MM.1S (cell line): Measurements from ENCODE around the gene AUTS2.

Experiments
- CTCF ChIP-seq: fragments of 300-600 bp; sonication (generic); IDR thresholded peaks from 2 replicates; pipeline ENCODE4 v1.5.1; 2016; ENCODE audit warnings: antibody characterized with exemption, low read length, mixed read lengths
- EZH2 ChIP-seq: fragments of 300-600 bp; sonication (generic); optimal IDR thresholded peaks from 2 replicates; pipeline ENCODE3; 2017; ENCODE audit warnings: low read depth, mild to moderate bottlenecking, antibody characterized with exemption, low read length, mixed read lengths
- EZH2phosphoT487 ChIP-seq: fragments of 300-600 bp; sonication (generic); IDR thresholded peaks from 2 replicates; pipeline ENCODE4 v1.6.1; 2018; ENCODE audit warnings: antibody characterized with exemption, low read length

GRCh38 chr7:70472601-70473237 is 874.4 kb downstream of the AUTS2 start:
- TF ChIP-seq EZH2 (no peak), CTCF (no peak), EZH2phosphoT487 (no peak)
